Measurements from ENCODE around the gene IL17F.

DNA sequence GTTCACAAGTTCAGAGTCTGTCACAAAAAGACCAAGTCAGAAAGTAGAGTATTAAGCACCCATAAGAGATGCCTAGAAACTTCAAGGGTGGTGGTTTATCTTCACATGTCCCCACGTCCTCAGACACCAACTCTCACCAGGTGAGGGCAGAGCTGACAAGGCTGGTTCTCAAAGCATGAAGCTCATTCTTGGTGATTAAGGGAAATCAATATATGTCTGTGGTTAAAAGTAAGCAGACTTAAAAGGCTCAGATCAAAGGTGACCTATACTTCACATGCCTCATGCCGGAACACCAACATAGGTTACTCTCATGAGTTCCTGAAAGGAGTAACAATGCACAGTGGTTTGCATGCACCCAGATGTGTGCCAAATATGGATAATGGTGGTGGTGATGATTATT lies 31.2 kb downstream of the IL17F start:
- TF ChIP-seq SUZ12 (IDR thresholded peaks at IDR 0.05) (no peak), BHLHE40 (IDR thresholded peaks at IDR 0.05; ENCODE audit: borderline replicate concordance) (no peak), FOXA1 (IDR thresholded peaks at IDR 0.05) (no peak), TARDBP (IDR thresholded peaks at IDR 0.05) (no peak), ELF4 (IDR thresholded peaks at IDR 0.05) (no peak)

Measured in HEK293T (cell line).